GM18508 (cell line): ENCODE results near the gene CIART.

Experiments used
- ATAC-seq: cut with Tn5 transposase; IDR thresholded peaks from one replicate; pipeline ENCODE4 v1.9.1; 2021; ENCODE audit warnings: moderate number of reproducible peaks; ENCODE audit not compliant: insufficient read depth, unreplicated experiment

Gene CIART

DNA sequence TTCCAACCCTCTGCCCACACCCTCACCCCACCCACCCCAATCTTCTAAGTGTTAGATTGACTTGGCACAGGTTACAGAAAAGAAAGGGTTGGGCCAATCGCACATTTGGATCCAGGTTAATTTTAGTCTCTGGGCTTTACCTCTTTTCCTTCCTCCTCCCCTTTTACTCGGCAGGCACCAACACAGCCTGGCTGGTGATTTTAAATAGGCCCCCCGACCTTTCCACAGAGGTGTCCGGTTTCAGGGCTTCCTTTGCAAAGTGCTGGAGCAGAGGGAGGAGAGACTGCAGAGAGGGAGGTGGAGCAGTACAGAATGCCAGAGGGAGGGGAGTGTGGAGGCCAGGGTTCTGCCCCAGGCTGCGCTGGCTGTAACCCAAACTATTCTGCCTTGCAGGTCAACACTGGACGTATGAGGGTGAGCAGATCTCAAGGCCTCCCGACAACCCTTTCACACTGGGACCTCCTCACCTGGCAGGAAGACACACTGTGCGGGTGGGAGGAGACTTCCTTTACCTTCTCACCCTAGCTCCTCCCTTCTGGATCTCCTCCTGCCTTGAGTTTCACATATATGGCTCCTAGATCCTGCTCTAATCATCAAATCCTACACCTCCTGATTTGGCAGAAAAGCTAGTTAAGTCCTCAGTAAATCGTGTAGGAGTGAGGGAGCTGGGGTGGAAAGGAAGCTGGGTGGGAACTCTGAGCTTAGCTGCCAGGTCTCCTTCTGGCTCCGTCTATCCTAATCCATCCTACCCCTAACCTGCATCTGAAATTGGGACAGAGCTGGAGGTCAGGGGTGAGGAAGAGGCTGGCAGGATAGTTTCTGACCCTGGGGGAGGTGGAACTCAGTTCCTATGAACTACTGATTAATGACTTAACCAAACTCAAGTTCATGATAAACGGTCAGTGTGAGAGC lies 22.3 kb upstream of the CIART start:
- no peak for ATAC-seq

DNA sequence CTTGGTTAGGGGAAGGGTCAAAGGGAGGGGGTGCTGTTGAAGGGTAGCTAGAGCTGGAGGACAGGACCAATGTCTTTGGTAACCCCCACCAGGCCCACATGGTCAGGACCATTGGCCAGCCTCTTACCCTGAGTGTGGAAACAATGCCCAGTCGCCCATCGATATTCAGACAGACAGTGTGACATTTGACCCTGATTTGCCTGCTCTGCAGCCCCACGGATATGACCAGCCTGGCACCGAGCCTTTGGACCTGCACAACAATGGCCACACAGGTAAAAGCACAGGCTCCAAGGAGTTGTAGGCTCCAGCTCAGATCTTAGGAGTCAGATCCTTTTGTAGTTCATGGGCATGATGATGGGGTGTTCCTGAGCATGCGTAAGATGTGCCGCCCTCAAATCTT lies 21.0 kb upstream of the CIART start:
- ATAC-seq: no peak

DNA sequence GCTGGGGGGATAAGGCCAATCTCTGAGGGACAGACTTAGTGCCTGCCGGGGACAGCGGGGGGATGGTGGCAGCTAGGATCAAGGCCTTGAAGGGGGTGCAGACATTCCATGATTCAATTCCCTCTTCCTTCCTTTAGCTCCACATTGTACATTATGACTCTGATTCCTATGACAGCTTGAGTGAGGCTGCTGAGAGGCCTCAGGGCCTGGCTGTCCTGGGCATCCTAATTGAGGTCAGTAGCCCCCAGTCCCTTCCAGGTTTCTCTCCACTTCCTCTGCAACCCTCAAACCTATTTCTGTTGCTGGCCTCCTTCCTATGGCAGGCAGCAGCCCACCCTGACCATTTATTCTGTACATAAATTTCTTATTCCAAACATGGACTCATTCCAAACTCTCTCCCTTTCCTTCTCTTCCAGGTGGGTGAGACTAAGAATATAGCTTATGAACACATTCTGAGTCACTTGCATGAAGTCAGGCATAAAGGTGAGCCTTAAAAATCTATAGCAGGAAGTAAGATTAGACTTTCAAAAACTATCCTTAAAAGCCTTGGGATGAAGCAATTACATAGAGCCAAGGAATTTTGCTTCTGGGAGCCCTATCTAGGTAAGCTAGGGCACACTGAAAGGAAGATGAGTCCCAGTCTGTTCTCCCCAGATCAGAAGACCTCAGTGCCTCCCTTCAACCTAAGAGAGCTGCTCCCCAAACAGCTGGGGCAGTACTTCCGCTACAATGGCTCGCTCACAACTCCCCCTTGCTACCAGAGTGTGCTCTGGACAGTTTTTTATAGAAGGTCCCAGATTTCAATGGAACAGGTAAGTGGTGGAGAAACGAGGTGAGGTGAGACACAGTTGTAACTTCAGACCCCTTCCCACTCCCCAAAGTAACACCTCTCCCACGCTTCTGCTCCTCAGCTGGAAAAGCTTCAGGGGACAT lies 19.7 kb upstream of the CIART start:
- no peak for ATAC-seq

DNA sequence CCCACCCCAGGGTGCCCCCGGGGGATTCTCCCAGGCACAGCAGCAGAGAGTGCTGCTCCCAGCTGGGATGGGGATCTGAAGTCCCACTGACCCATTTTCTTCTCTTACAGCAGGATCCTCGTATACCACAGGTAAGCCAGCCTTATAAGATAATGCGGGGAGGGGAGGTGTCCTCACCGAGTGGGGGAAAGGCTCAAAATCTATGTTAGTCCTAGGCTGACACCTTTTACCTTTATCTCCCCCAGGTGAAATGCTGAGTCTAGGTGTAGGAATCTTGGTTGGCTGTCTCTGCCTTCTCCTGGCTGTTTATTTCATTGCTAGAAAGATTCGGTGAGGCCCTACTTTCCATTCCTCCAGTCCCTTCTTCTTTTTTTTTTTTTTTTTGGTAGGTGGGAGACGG lies 18.8 kb upstream of the CIART start:
- ATAC-seq: no peak

DNA sequence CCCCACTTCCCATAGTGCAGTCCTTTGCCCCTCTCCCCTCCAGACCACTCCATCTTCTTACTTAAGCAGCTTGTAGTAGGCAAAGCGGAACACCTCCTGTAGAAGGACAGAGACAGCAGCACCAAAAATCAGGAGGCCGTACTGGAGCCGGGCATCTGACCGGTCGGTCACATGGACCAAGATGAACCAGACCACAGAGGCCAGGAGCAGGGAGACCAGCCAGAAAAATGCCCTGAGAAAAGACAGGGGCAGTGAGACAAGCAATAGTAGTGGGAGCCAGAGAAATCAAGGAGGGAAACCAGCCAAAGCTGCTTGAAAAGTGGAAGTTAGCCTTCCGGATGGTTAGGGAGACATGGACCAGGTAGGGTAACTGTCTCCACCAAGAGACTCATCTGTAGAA lies 14.5 kb upstream of the CIART start:
- no peak for ATAC-seq

DNA sequence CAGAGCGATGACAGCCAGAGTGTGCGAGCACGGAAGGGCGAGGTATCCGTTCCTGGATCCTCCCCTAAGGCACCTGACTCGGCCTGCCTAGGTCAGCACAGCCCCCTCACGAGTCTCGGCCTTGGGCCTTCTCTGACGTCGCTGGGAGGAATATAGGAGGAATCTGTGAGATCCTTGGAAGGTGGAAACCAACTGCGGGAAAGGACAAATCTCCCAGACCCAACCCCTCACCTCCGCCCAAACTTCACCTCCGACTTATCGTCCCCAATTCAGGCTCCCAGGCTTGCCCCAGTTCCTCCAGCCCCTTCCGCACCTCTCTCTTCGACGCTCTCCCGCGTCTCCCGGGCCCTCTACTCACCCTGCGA lies 14.0 kb upstream of the CIART start:
- ATAC-seq: no peak

DNA sequence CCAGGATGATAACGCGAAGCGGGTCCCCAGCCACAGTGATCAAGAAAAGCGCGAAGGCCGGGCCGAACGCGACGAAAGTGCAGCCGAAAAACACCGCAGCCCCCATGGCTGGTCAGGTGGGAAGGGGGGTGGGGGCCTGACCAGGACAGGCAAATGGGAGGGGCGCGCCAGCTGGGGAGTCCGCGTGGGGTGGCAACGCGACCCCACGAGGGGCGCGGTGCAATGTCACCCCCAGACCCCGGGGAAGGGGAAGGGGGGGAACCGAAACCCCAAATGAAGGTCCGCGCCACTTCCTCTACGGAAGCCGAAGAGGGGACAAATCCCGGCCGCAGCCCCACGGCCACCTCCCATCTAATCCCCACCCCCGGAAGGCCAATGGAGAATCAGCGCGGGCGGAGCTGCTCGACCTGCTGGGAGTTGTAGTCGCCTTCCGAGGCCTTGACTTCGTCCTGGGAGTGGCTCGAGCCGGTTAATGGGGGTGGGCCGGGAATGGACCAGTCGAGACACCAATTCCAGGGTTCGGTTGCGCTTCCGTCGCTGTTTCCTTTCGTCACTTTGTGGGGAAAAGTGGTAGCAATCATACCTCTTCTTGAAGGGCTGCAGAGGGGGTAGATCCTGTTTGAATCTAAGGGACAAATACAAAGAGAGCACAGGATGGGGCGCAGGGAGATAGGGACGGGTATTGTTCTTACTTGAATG lies 13.5 kb upstream of the CIART start, which contains the start of gene APH1A:
APH1A (minus strand) TSS at position 312 of the 699 bp plus-strand sequence; CDS start at position 106, 206 bp downstream.
- ATAC-seq: peak; percentile 60

DNA sequence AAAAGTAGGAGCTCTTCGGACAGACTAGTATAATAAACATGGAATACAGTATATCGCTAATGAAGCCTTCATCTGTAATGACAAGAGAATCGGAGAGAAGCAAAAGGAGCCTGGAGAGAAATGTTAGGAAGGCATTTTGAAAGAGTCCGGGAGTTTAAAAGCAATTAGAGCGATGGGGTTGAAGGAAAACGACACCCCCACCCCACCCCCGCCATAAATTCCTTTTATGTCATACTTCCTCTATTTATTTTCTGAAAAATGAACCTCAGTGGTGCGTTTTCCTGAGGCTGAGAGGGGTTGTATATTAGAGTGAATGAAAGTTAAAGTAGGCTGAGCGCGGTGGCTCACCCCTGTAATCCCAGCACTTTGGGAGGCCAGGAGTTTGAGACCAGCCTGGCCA lies 12.9 kb upstream of the CIART start:
- ATAC-seq: no peak

DNA sequence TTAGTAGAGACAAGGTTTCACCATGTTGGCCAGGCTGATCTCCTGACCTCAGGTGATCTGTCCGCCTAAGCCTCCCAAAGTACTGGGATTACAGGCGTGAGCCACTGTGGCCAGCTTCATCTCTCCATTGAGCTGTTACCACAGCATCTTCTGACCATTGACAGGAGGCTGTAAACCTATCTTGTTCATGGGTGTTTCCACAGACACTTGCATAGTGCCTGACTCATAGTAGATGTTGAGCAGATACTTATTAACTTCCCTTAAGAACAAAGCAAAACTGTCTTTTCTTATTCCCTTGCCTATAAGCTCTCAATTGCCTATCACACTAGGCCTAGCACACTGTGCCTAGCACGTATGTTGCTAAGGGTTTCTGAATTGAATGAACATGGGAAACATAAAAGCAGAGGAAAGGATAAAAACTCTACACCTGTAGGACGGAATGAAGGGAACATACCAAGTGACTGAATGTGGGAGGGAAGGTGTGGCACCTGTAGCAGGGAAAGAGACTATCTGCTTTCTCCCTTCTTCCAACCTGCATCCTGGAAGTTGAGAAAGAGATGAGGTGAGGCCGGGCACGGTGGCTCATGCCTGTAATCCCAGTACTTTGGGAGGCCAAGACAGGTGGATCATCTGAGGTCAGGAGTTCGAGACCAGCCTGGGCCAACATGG lies 10.9 kb upstream of the CIART start:
- ATAC-seq: no peak

DNA sequence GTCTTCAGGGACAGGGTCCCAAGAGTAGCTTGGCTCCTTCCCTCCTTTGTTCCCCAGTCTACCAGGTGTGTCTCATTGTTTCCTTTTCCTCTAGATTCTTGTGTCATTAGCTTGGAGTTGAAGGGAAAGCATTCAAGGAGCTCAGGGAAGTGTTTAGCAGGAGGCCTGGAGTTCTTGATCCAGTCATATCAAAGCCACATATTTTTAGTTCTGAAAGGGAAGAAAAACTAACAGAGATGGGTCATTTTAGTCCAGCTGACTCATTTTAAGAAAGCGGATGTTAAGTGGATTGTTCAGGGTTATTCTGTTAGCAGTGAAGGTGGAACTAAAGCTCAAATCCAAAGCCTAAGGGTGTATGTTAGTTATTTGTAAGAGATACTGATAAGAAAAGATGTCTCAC lies 9.0 kb upstream of the CIART start:
- ATAC-seq: no peak

DNA sequence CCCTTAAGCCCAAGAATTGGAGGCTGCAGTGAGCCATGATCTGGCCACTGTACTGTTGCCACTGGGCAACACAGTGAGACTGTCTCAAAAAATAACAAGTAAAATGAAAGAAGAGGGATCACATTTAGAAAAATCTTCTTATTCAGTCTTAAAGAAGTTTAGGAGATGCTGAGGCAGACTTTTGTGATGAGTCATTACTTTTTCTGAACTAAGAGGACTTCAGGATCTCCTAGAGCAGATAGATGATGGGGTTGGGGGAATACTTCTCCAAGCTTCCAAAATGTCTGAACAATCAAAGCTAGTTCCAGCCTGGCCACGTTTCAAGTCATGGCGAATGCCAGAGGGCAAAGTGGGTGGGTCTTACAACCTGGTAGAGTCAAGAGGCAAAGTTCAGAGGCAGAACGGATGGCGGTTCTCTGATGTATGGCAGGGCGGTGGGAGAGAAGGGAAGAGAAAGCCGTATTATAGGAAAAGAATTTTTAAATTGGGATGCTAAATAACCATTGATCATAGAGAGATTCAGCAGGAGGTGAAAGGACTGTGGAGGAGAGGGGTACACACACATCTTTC lies 2.1 kb upstream of the CIART start:
- no peak for ATAC-seq

DNA sequence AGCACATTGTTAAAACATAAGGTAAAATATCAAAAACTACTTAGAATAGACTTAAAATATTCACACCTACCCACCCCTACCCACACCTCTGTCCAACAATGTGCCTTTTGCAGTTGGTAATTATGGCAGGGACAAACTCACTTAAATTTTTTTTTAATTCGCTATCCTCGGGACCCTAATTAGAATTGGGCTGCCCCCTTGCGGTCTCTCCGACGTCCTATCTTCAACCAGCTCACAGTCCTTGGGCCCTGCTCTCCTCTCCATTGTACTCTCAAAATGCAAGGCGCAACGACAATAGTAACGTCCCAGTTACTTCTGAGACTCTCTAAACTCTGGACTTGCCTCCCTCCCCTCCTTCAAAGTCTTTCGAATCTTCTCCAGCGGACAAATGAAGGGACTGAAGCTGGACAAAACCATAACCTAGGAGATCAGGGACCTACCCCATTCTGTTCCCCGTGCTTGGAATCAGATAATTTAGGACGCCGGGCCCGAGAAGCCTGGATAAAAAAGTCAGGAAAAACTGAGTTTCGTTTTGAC lies 1.1 kb upstream of the CIART start:
- no peak for ATAC-seq

DNA sequence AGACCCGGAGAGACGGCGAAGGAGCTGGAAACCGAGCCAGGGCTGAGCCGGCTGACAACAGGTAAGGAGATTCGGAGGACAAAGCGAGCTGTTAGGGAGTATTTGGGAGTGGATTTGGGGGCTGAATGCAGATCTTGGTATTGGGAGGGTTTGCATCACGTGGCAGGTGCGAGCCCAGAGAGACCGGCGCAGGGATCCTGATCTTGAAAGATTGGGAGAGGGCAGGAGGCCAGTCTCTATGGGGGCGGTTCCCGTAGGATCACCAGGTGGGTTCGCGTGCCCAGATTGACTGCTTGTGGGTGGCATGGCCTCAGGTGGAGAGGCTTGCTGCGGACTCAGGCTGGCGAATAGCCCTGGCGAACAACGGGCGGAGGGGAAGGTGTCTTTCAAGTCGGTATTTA lies 204 bp downstream of the CIART start:
- no peak for ATAC-seq

DNA sequence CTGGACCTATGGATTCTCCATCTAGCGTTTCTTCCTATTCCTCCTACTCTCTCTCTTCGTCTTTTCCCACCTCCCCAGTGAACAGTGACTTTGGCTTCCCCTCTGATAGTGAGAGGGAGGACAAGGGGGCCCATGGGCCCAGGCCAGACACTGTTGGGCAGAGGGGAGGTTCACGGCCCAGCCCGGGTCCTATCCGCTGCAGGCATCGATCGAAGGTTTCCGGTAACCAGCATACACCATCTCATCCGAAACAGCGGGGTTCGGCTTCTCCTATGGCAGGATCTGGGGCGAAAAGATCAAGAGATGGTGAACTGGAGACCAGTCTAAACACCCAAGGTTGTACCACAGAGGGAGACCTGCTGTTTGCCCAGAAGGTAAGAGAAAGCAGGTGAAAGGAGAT lies 906 bp downstream of the CIART start:
- no peak for ATAC-seq

DNA sequence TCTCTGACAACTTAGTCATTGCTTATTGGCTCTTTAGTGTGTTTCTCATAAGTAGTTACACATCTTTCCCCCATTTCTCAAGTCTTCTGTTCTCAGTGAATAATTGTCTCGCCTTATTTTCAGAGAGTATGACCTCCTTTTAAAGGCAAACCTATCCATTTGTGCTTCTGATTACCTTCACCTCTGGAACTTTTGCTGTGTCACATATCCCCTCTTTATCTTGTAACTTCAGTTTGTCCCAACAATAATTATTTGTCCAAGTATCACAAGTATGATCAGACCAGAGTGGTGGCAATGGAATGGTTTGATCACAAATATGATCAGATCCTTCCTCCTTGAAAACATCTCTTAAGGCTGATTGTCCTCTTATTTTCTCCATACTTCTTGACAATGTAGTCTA lies 6.0 kb downstream of the CIART start:
- no peak for ATAC-seq

DNA sequence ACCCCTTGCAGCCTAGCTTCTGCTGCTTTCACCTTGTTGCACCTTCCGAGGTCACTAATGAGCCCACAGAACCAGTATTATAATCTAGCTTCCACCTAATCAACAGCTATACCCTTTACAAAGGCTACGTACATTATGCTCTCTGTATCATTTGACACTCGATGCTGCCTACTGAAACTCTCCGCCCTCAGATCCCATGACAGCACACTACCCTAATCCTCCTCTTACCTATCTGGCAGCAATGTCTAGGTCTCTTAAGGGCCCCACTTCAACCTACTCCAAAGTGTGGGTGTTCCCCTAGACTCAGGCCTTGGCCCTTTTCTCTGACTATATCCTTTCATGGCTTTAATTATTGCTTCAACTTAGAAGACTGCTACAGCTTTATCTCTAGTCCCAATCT lies 6.5 kb downstream of the CIART start:
- no peak for ATAC-seq

DNA sequence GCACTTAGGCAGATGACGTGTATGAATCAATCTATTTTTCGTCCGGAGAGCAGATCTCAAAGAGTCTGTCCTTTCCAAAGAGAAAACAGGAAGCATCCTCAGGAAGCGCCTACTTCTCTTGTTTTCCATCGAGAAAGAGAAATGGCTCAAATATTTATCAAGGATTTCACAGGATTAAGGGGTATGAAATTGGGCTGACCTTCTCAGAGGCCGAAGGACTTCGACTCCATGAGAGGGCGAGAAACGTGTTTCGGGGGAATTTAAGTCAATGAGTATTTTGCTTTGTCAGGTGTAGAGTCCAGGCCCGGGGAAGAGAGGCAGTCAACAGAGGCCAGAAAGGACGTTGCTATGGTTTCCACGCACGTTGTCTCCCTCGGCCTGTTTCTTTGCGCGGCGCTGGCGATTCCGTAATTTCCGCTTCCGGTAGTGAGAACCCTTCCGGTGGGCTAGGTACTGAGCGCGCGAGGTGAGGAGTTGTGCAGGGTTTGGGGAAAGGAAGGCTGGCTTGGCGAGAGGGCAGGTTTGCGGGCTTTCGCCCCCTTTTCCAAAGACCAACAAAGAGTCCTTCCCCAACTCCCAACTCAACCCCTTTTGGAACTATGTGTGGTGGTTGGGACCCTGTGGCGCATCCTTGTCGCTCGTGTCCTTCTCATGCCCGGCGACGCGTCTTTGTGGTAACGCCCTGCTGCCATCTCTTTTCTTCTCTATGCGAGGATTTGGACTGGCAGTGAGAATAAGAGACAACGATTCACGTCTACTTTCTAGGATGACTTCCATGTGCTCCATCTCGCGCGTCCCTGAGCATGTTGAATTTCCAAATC lies 11.3 kb downstream of the CIART start, which contains the start of gene MRPS21:
MRPS21 (plus strand) TSS at position 429 of the 821 bp plus-strand sequence. CDS start 506 bp downstream, outside the sequence.
- ATAC-seq: no peak

DNA sequence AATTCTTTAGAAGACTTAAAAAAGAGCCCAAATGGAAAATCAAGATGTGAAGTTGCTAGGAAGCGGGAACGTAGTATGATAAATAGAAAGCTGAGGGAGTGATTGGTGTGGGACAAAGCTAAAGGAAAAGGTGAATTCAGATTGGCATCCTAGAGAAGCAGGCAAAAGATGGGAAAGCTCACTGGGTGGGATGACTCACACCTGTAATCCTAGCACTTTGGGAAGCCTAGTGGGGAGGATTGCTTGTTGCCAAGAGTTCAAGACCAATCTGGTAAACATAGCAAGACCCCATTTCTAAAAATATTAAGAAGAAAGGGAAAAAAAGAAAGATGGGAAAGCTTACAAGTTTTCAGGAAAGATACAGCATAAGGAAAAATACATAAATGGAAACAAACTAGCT lies 13.1 kb downstream of the CIART start:
- no peak for ATAC-seq

DNA sequence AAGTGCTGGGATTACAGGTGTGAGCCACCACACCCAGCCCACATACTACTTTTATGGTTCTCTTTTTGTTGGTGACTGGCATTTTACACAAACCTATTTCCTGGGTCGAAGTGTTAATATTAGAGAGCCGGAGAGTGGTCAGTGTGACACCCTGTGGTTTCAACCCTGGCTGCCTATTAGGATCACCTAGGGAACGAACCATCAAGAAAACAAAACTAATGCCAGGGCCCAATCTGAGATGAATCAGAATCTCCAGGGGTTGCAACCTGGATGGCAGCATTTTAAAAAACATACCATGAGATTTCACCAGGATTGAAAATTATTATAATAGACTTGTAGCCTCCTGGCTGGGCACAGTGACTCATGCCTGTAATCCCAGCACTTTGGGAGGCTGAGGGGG lies 17.4 kb downstream of the CIART start:
- no peak for ATAC-seq
